Fibroblast of gingiva (primary cell): ENCODE data around the gene HIVEP3.
A peak's percentile ranks its signal among the peaks of the same experiment; 100 is the strongest.

Experiments used
- DNase-seq: peaks from one replicate; pipeline ENCODE4 v3.0.0-alpha.2; 2011; ENCODE audit warnings: low read depth

Gene HIVEP3

DNA sequence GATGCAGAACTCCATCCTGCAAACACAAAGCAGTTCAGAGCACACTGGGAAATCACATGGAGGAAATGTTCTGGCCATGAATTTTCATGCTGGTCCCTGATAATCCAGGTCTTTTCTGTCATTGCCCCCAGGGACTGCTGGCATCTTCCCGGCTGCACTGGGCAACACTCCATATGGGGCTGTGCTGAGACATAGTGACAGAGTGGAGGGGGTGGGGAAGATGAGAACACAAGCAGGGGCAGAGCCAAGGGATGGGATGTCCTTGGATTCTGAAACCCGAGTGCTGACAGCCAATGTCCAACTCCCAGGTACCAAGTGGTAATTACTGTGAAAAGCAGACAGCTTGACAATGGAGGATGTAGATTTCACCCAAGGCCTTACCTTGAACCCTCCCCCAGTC, 185.7 kb downstream of the HIVEP3 start:
- no peak for DNase-seq

DNA sequence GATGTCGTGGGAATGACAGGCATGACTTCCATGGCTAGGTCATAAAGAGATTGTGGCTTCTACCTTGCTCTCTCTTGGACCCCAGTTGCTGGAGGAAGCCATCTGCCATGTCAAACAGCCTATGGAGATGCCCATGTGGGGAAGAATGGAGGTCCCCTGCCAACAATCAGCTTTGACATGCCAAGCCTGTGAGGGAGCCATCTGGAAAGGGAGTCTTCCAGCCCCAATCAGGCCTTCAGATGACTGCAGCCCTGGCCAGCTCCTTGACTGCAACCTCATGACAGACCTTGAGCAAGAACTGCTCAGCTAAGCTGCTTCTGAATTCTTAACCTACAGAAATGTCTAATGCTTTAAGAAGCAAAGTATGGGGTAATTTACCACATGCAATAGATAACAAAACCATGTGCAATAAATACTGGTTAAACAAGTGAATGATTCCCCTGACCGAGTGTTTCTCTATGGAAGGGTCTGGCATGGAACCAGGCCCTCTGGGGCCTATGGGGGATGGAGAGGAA, 187.1 kb downstream of the HIVEP3 start:
- no peak for DNase-seq

DNA sequence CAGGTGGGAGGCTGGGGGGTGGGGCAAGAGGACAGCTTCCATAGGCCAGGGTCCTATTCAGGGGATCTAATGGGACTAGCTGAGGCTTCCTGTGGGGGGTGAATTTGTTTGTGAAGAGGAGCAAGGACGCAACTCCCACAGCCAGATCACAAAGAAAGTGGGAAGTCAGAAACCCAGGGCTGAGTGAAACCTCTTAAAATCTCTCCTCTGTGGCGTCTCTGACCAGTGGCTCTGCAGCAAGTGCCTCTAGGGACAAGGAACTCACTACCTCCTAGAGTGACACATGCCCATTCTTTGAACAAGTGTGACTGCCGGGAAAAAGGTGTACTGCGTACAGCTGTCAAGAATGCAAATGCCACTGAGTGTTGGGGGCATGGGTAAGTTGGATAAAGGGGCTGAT, 187.9 kb downstream of the HIVEP3 start:
- DNase-seq = no peak

DNA sequence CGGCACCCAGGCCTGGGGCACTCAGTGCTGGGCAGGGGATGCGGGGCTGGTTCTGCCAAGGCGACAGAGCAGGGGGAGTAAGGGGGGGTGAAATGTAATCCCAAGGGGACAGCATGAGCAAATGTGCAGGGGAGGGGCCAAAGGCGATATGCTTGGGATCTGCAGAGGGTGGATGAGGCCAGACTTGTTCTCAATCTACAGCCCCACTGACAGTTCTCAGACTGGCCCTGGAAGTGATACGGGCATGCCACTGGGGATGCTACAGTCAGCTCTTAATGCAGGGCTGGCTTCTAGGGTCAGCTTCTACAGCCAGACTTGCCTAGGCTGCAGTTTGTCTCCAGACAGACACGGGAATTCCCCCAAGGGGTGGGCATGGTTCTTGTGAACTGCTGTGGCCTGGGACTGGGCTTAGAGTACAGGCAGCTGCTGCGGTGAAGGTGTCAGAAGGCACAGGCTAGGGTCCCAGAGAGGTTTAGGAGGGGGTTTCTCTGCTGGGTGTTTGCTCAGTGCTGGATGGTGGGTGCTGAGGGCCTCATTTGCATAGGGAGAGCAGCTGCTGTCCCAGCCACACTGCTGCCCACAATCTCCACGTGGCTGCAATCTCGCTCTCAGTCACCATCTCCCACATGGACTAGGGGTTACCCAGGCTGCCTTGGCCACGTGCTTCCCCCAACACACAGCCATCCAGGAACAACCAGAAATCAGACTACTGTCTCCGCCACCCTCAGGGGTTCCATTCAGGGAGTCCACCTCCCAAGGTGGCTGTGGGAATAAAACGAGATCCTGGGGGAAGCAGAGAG, 190.1 kb downstream of the HIVEP3 start:
- DNase-seq = no peak

DNA sequence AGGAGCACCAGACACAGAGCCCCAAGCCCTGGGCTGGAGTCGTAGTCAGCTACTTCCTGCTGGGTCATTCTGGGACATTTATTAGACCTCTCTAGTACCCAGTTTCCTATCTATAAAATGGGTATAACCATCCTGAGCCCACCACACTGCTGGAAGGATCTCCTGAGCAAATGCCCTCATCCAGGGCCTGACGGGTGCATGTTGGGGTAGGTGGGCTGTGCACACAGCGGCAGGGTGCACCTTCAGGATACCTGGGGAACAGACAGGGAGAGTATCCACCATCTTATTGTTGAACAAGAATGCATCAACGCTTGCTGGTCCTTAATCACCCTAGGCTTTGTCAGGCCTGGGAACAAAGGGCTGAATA, 191.0 kb downstream of the HIVEP3 start:
- no peak for DNase-seq

DNA sequence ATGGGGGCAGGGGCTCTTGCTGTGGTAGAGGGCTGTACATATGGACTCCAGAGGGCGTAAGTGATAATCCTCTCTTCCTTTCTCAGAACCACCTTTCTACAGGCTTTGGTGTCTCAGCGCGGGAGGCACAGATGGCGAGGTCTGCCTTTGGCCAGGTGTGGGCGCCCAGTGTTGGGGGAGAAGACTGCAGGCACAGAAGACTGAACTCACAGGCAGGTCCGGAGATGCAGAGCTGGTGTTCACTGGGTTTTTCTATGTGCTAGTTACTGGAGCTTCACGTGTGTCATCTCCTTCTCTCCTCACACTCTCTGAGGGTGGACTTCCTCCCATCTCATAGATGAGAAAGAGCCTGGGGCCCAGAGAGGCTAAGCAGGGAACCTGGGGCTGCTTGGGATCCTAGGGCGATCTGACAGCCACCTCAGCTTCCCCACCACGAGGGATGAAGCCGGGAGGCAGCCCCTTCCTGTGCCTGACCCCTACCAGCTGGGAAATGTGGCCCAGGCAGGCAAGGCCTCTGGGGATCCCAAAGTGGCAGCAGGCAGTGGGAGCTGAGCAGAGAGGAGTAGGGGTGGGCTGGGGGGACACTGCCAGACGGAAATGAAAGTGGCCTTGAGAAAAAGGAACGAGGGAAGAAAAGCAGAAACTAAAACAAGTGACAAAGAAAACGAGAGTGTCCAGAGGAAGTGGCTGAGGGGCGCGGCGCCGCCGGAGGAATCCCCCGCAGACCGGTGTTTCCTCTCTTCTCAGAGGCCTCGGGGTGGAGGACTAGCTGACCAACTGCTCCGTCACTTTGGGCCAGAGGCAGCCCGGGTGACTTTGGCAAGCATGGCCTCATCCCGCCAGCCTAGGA, 191.6 kb downstream of the HIVEP3 start:
- DNase-seq = no peak

DNA sequence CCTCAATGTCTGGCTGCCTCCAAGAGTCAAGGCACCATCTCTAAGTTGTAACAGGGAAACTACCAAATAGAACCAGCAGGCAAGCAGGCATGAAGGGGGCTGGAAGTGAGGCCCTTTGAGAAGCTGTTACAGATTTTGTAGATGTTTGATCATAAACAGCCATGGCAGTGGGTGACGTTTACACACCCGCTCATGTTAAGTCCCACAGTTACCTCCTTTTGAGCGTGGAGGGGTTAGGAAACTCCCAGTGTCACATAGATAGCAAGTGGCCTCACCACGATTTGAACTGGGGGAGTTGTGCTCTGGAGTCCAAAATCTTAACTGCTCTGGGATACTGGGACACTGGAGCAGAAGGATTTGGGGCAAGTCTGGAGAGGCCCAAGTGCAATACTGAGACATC, 192.4 kb downstream of the HIVEP3 start:
- no peak for DNase-seq

DNA sequence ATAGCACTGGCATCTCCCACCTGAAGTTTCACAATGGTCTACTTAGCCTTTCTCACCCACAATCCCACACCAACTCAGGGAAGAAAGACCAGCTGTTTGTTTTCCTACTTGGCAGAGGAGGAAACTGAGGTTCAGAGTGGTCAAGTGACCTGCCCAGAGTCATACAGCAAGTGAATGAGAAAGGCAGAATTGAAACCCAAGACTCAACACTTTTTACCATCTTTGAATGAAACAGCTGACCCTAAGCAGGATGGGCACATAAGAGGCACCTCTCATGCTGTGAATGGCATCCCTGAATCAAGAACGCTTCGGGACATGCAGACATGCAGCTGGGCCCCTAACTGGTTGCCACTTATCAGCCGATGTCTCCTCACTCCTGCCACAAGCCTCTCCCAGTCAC, 193.8 kb downstream of the HIVEP3 start:
- no peak for DNase-seq

DNA sequence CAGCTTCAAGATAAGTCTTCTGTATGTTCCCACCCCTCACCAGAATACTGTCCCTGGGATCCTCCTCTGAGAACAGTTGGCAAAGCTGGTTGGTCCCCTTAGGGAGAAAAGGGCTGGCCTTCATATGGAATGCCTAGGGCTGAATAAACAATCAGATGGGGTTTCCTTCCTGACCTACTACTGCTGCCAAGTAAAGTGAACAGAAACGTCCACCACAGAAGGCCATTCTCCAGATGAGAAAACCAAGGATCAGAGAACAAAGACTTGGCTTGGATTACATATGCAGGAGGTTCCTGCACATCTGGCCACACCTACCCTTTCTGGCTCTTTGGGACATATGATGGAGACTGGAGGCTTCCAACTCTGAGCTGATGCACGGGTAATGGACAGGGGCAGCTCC, 194.5 kb downstream of the HIVEP3 start:
- DNase-seq = peak; percentile 33

DNA sequence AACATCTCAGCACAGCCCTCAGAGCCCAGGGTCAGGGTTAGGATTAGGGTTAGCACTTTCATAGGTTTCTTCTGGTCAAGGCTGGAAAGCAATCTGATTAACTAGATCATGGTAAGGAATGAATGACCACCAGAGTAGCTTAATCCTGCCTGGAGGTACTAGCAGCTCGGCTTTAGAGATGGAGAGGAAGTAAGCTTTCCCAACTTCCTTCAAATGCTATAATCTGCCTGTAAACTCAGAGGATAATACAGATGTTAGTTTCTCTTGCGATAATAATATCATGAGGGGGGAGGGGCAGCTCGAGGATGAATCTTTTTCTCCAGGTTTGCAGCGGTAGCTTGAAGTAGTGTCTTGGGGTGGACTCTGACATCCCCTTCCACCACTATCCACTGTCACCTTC, 194.9 kb downstream of the HIVEP3 start:
- no peak for DNase-seq

DNA sequence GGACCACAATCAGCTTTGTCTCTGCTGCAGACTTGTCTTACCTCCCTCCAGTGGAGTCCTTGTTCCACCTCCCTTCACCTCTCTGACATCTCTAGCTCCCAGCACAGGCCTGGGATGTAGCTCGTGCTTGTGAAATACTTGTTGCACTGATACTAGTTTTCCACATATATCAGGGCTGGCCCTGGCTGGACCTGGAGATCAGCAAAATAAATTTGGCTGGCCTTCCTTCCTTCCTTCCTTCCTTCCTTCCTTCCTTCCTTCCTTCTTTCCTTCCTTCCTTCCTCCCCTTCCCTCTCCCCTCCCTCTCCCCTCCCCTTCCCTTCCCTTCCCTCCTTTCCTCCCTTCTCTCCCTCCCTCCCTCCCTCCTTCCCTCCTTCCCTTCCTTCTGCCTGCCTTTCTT, 196.5 kb downstream of the HIVEP3 start:
- no peak for DNase-seq

DNA sequence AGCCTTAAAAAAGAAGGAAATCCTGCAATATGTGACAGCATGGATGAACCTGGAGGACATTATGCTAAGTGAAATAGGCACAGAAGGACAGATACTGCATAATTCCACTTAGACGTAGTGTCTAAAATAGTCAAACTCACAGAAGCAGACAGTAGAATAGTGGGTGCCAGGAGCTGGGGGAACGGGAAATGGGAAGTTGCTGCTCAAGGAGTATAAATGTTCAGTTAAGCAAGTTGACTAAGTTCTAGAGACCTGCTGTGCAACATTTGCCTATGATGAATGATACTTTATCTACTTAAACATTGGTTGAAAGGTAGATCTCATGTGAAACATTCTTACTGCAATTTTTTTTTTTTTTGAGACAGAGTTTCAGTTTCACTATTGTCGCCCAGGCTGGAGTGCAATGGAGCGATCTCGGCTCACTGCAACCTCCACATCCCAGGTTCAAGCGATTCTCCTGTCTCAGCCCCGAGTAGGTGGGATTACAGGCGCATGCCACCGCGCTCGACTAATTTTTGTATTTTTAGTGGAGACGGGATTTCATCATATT, 197.8 kb downstream of the HIVEP3 start:
- DNase-seq = no peak

DNA sequence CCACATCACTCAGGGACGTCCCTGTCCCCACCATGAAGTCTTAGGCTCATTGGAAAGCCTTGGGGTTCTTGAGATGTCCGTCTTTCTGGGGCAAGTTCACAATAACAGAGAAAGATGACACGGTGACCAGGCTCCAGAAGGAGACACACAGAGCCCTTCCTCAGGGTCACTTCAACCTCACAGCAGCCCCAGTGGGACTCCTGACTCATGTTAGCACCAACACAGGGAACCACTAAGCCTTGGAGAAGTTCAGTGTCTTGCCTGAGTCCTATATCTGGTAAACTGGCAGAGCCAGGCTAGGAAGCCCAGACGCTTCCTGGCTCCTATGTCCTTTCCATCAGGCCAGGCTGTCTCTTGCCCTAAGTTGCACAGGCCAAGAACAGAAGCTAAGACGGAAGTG, 199.1 kb downstream of the HIVEP3 start:
- no peak for DNase-seq

DNA sequence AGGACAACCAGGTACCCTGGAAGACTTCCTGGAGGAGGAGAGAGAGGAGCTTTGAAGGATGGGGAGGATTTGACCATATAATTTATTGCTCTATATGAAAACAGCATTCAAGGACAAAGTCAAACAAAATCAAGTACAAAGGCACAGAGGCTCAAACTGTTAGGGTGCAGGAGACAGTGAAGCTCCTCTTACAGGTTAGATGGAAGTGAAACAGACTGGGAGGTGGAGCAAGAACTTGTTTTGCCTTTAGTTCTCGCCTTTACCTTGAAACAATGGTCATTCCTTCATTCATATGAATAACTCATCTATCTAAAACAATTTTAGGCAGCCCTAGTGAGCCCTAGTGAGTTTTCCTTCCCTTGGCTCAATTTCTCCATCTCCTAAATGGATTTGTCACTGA, 199.6 kb downstream of the HIVEP3 start:
- no peak for DNase-seq

DNA sequence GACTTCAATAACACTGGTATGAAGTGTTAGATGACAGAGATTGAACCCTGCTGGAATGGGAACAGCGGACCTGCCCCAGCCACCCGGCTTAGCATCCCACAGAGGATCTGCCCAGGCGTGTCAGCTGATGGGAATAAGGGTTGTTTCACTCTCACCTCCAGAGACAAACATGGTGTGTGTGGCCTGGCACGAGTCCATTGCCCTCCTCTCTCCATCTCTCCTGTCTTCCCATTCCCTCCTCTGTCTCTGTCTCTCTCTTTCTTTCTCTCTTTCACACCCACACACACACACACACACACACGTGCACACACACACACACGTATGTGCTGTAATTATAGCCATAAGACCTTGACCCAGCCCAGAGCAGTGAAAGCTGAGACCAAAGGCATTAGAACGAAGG, 200.2 kb downstream of the HIVEP3 start:
- no peak for DNase-seq

DNA sequence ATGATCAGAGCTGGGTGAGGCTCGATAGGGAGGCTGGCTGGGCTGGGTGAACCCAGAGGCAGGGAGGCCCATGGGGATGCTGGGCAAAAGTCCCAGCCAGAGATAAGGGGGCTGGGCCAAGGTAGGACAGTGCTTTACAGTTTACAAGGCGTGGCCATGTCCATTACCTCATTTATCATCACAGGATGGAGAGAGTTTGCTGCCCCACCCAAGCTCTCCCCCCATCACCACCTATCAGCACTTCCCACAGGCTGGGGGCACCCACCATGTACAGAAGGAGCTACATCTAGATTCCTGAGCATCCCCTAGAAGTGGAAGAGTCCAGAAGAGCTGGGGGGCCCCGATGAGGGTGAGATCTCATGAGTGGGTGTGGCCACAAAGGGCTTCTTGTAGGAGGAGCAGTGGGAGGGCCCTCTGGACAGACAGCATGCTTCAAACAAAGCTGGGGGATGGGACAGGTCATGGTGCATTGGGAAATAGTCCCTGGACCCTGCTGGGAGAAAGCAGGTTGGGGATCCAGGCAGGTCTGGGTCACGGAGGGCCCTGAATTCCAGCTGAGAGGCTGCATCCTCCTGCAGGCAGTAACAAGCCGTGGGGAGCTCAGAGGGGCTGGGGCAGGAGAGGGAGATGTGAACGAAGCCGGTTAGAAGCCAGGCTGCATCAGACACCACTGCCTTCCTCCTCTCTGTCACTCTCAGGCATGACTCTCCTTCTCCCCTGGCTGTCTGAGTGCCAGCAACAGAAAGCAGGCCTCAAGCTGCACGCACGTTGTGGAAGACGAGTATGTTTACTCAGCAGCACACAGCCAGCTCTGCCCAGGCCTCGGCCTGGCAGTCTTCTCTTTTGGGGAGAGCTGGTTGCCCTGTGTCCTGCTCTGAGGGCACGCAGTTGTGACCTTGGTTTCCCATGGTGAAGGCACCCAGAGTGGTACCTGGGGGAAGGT, 202.3 kb downstream of the HIVEP3 start:
- no peak for DNase-seq

DNA sequence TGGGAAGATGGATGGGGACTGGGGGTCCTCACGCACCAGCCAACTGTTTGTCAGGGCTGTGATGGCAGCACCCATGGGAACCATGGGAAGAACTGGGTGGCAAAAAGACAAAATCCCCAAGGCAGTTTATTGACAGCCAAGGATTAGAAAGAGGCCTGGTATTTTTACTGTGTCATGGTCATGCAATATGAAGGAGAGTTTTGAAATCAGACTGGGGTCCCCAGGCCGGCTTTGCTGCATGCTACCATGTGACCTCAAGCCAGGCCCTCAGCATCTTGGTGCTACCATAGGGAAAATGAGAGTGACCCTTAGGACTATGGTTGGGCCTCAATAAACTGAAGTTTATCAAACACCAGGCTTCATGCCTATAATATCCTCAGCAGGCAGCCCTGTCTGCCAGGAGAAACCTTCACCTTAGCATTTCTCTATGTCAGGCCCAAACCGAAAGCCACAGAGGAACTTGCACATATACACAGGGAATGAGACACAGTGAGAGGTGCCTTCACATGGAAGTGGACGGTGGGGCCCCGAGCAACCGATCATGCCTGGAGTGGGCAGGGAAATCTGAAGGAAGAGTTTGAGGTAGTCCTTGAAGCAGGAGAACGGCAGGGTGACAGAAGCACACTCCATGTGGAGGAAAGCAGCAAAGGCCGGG, 203.2 kb downstream of the HIVEP3 start:
- DNase-seq = no peak

DNA sequence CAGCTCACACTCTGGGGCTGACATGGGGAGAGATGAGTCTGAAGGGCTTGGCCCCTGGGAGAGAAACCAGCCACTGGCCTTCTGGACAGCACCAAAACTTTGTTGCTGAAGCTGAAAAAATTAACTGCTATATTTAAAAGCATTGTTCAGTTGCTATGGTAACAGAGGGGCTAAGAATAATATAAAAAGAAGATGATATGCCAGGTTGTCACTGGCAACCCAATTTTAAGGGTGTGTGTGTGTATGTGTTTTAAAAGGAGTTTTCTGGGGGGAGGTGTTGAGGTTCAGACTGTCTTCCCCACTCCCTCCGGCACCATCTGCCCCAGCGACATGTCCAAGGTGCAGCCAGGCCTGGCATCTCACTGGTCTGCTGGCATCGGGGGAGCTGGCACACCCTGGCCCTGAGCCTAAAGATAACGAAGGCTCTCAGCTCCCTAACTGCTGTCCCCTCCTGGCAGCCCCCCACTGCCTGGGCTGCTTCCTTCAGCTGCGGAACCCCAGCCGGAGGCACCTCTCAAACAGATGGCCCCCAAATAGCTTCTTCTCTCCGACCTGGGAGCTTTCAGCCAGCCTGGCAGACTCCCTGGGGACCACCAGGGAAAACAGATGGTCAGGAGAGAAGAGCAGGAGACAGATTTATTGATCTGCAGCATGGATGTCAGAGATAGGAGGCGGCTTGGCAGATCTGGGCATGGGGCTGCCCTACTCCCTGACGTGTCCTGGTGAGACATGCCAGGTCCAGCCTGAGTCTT, 203.9 kb downstream of the HIVEP3 start:
- DNase-seq = no peak

DNA sequence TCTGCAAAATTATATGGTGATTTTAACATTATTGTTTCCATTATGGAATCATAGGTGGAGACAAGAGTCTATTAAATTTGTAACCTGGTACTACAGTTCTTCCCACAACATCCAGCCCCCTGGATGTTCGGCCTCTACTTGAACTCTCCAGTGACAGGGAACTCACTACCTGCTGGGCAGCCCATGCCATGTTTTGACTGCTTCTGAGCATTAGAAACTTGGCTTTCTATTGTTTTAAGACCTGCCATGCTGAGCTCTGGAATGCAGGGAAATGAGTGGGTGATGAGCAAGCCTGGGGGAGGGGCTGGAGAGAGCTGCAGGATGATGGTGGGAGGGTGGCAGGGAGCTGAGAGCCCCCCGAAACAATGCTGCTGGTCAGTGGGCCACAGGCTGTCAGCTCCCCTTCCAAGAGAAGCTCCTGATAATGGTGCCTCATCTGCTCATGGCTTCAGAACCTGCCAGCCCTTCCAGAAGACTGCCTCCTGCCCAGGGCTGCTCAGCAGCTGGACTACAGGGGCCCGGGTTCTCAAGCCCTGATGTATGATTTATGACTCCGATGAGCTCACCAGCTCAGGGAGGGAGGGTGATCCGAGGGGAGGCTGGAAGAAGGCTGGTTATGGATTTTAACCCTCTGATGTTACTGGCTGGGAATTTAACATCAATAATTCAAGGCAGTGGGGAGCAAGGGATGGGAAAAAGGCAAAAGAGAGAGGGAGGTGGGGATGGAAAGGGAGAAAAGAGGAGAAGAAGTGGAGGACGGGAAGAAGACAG, 205.0 kb downstream of the HIVEP3 start:
- DNase-seq = no peak

DNA sequence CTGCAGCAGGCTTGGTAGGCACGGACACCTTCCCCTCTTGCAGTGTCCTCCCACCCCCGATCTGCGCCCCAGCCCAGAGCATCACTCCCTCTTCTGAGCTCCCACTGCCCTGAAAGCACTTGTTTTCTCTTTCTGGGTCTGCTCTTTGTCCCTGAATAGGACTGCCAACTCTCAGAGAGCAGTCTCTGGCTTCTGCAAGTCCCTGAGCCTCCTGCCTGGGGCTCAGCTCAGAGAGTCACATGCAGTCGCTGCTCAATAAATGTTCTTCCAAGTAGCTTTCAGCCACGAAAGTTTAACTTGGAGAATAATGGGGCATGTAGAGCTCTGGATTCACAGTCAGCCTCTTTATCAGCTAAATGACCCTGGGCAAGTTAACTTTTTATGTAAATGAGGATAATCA, 205.6 kb downstream of the HIVEP3 start:
- DNase-seq = no peak
